Panc1 (cell line): ENCODE results near the gene TEX22. TPM values are rescaled to one million over a fixed set of nuclear protein-coding genes. Genes with fewer than 3 reads are reported as not detected.

Experiments used
- ATAC-seq: fragments of 200-7000 bp; cut with Tn5 transposase; 2 replicates; pipeline ENCODE4 v1.9.1; 2020; ENCODE audit warnings: mild to moderate bottlenecking, moderate library complexity
- BruUV-seq: library from RNA; stranded (reverse); fragments of 400-500 nt; replicated peaks from 2 replicates; lab custom pipeline; 2021; lab: Mats Ljungman, UMichigan
- CTCF ChIA-PET: fragments of 300-600 bp; sonication (Branson Sonifier 250); formaldehyde crosslinking; loops from one replicate; lab custom pipeline; 2022; ENCODE audit warnings: antibody characterized with exemption; lab: Charles Lee
- POLR2A ChIA-PET: fragments of 300-600 bp; sonication (Branson Sonifier 250); formaldehyde crosslinking; loops from one replicate; lab custom pipeline; 2022; ENCODE audit warnings: antibody characterized with exemption; lab: Charles Lee
- DNase-seq: peaks from one replicate; pipeline ENCODE4 v3.0.0-alpha.2; 2010; ENCODE audit warnings: low read depth, low spot score
- H3K27ac ChIP-seq: 2 replicates; pipeline ENCODE4 v1.5.1; 2011; ENCODE audit warnings: mild to moderate bottlenecking, low read length, inconsistent platforms
- H3K27me3 ChIP-seq: fragments of 200-500 bp; sonication (Bioruptor generic); 2 replicates; pipeline ENCODE4 v1.6.0; 2014; ENCODE audit warnings: low read length, inconsistent platforms; ENCODE audit not compliant: control insufficient read depth, insufficient read depth
- H3K36me3 ChIP-seq: fragments of 200-500 bp; sonication (Bioruptor generic); 2 replicates; pipeline ENCODE4 v1.5.1; 2014; ENCODE audit warnings: inconsistent platforms, mild to moderate bottlenecking, low read length, moderate library complexity; ENCODE audit not compliant: control insufficient read depth, insufficient read depth
- H3K4me1 ChIP-seq: 2 replicates; pipeline ENCODE4 v1.5.1; 2011; ENCODE audit warnings: inconsistent platforms, mild to moderate bottlenecking, low read length, moderate library complexity; ENCODE audit not compliant: control insufficient read depth, insufficient read depth
- H3K4me3 ChIP-seq, 2 experiments: 2 replicates each; pipeline ENCODE4 v1.5.1; 2011 to 2012; ENCODE audit warnings: low read depth in 2 of 2, low read length in 2 of 2, mild to moderate bottlenecking in 2 of 2, inconsistent platforms in 1 of 2, moderate library complexity in 1 of 2
- H3K9me3 ChIP-seq: fragments of 200-500 bp; sonication (Bioruptor generic); 2 replicates; pipeline ENCODE4 v1.5.1; 2014; ENCODE audit warnings: low read depth, mild to moderate bottlenecking, inconsistent platforms, low read length, moderate library complexity; ENCODE audit not compliant: control insufficient read depth, insufficient read depth
- CTCF ChIP-seq: fragments of 450-650 bp; IDR thresholded peaks from 2 replicates; pipeline ENCODE4 v1.5.1; 2017; ENCODE audit warnings: mild to moderate bottlenecking
- POLR2AphosphoS5 ChIP-seq: IDR thresholded peaks from 2 replicates; pipeline ENCODE4 v1.6.1; 2012; ENCODE audit warnings: mild to moderate bottlenecking, low read depth, low read length, moderate library complexity
- SIN3A ChIP-seq: IDR thresholded peaks from 2 replicates; pipeline ENCODE4 v1.6.1; 2012; ENCODE audit warnings: low read depth, mild to moderate bottlenecking, low read length, moderate library complexity, borderline replicate concordance; ENCODE audit not compliant: insufficient read depth
- TCF7L2 ChIP-seq: IDR thresholded peaks from 2 replicates; pipeline ENCODE4 v1.6.1; 2011; ENCODE audit warnings: mild to moderate bottlenecking, low read depth, low read length, inconsistent platforms
- in situ Hi-C: cut with HindIII; loops from 2 replicates; pipeline ENCODE4 v1.10.0; 2016; ENCODE audit warnings: low sequenced_read_pairs, low pct_unique_long_range_greater_than_20kb
- intact Hi-C: fragments of 100-400 bp; cut with micrococcal nuclease; formaldehyde crosslinking; loops from one replicate; pipeline ENCODE4 v1.10.0; 2022; ENCODE audit not compliant: unreplicated experiment
- total RNA-seq: library from RNA; stranded (reverse); gene quantifications from one replicate; pipeline ENCODE4 v1.2.1, GENCODE V29; 2021; ENCODE audit not compliant: unreplicated experiment
- TF ChIP-seq, protein P1 (sequence below), 2 experiments: IDR thresholded peaks; 2 replicates each; pipeline ENCODE4 v1.6.1; 2011 to 2012; ENCODE audit warnings: low read depth in 2 of 2, control low read depth in 1 of 2, low read length in 1 of 2, mild to moderate bottlenecking in 1 of 2, moderate library complexity in 1 of 2; ENCODE audit not compliant: insufficient read depth in 1 of 2

The TEX22 gene
- total RNA-seq, 1 experiment from 2014 or later = 2.9 TPM

- POLR2A ChIA-PET = no interaction called here
Measured at GRCh38 chr14:105377555-105378182, 20.7 kb upstream of the TEX22 start.

GRCh38 chr14:105378199-105378598 is 20.1 kb upstream of the TEX22 start:
- H3K9me3 ChIP-seq = no peaks in the 10 kb centered on the region
- no peaks in the 10 kb centered on the region for H3K36me3 ChIP-seq
- H3K4me1 ChIP-seq = no peaks in the 10 kb centered on the region
- TF ChIP-seq TCF7L2 = no peak
- no peak for TF ChIP-seq CTCF
- TF ChIP-seq SIN3A = no peak
- TF ChIP-seq, protein P1, sequence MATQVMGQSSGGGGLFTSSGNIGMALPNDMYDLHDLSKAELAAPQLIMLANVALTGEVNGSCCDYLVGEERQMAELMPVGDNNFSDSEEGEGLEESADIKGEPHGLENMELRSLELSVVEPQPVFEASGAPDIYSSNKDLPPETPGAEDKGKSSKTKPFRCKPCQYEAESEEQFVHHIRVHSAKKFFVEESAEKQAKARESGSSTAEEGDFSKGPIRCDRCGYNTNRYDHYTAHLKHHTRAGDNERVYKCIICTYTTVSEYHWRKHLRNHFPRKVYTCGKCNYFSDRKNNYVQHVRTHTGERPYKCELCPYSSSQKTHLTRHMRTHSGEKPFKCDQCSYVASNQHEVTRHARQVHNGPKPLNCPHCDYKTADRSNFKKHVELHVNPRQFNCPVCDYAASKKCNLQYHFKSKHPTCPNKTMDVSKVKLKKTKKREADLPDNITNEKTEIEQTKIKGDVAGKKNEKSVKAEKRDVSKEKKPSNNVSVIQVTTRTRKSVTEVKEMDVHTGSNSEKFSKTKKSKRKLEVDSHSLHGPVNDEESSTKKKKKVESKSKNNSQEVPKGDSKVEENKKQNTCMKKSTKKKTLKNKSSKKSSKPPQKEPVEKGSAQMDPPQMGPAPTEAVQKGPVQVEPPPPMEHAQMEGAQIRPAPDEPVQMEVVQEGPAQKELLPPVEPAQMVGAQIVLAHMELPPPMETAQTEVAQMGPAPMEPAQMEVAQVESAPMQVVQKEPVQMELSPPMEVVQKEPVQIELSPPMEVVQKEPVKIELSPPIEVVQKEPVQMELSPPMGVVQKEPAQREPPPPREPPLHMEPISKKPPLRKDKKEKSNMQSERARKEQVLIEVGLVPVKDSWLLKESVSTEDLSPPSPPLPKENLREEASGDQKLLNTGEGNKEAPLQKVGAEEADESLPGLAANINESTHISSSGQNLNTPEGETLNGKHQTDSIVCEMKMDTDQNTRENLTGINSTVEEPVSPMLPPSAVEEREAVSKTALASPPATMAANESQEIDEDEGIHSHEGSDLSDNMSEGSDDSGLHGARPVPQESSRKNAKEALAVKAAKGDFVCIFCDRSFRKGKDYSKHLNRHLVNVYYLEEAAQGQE (IDR thresholded peaks at IDR 0.05; ENCODE audit: insufficient read depth in 1 of 2, low read depth in 2 of 2, low read length in 1 of 2) = no peak
- TF ChIP-seq POLR2AphosphoS5 = no peak
- no peaks in the 10 kb centered on the region for H3K27me3 ChIP-seq
- intact Hi-C loops (loop anchor here (10.0 kb wide), 1 partner anchor 107 kb away; the partner anchor contains the start of gene CRIP1), in situ Hi-C loops (no loop called here)
- H3K27ac ChIP-seq = no peak overlapping the region
- ATAC-seq (no peak), DNase-seq (no peak)
- POLR2A ChIA-PET = no interaction called here
- CTCF ChIA-PET = no interaction called here
- no peak overlapping the region for H3K4me3 ChIP-seq
- BruUV-seq = no TSS peak

More at GRCh38 chr14:105377555-105378182, 20.7 kb upstream of the TEX22 start:
- H3K9me3 ChIP-seq = no peaks in the 10 kb centered on the region
- intact Hi-C loops (loop anchor here (10.0 kb wide), 1 partner anchor 107 kb away; the partner anchor contains the start of gene CRIP1), in situ Hi-C loops (no loop called here)
- no TSS peak for BruUV-seq
- ATAC-seq = no peak
- no peaks in the 10 kb centered on the region for H3K4me1 ChIP-seq
- DNase-seq = no peak
- no peak overlapping the region for H3K27ac ChIP-seq
- H3K27me3 ChIP-seq = no peaks in the 10 kb centered on the region
- TF ChIP-seq, protein P1 (IDR thresholded peaks at IDR 0.05; ENCODE audit: insufficient read depth in 1 of 2, low read depth in 2 of 2, low read length in 1 of 2) = no peak
- no peak for TF ChIP-seq CTCF
- TF ChIP-seq POLR2AphosphoS5 = no peak
- TF ChIP-seq SIN3A = no peak
- no peak for TF ChIP-seq TCF7L2
- H3K36me3 ChIP-seq = no peaks in the 10 kb centered on the region
- no peak overlapping the region for H3K4me3 ChIP-seq
- CTCF ChIA-PET = no interaction called here
